ENCODE measurements around the gene FBXO31.
"Not testable (repeated sequence)": the region's sequence is repeated elsewhere in the genome, so short reads cannot be mapped to it uniquely, and the experiment has no call there.

The FBXO31 gene

DNA sequence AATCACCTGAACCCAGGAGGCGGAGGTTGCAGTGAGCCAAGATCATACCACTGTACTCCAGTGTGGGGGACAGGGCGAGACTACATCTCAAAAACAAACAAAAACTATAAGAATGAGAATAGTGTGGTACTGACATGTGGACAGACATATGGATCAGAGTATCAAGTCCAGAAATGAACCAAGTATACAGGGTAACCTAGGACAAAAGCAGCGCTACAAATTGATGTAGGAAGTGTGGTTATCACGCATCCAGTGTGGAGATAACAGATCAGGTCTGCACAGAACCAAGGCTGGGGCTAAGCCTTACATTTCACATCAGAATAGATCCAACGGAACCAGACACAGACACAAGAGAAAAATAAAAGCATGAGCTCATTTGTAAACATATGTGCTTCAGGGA is 43.4 kb downstream of the FBXO31 start:
- TF ChIP-seq GABPA (IDR thresholded peaks at IDR 0.05; ENCODE audit: low read depth), result no peak
- TF ChIP-seq, protein P1, sequence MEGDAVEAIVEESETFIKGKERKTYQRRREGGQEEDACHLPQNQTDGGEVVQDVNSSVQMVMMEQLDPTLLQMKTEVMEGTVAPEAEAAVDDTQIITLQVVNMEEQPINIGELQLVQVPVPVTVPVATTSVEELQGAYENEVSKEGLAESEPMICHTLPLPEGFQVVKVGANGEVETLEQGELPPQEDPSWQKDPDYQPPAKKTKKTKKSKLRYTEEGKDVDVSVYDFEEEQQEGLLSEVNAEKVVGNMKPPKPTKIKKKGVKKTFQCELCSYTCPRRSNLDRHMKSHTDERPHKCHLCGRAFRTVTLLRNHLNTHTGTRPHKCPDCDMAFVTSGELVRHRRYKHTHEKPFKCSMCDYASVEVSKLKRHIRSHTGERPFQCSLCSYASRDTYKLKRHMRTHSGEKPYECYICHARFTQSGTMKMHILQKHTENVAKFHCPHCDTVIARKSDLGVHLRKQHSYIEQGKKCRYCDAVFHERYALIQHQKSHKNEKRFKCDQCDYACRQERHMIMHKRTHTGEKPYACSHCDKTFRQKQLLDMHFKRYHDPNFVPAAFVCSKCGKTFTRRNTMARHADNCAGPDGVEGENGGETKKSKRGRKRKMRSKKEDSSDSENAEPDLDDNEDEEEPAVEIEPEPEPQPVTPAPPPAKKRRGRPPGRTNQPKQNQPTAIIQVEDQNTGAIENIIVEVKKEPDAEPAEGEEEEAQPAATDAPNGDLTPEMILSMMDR (IDR thresholded peaks at IDR 0.05; ENCODE audit: insufficient read depth, low read length), result no peak
- no peak for TF ChIP-seq SPI1 (IDR thresholded peaks at IDR 0.05; ENCODE audit: borderline replicate concordance, low read depth)
- TF ChIP-seq, protein P2, sequence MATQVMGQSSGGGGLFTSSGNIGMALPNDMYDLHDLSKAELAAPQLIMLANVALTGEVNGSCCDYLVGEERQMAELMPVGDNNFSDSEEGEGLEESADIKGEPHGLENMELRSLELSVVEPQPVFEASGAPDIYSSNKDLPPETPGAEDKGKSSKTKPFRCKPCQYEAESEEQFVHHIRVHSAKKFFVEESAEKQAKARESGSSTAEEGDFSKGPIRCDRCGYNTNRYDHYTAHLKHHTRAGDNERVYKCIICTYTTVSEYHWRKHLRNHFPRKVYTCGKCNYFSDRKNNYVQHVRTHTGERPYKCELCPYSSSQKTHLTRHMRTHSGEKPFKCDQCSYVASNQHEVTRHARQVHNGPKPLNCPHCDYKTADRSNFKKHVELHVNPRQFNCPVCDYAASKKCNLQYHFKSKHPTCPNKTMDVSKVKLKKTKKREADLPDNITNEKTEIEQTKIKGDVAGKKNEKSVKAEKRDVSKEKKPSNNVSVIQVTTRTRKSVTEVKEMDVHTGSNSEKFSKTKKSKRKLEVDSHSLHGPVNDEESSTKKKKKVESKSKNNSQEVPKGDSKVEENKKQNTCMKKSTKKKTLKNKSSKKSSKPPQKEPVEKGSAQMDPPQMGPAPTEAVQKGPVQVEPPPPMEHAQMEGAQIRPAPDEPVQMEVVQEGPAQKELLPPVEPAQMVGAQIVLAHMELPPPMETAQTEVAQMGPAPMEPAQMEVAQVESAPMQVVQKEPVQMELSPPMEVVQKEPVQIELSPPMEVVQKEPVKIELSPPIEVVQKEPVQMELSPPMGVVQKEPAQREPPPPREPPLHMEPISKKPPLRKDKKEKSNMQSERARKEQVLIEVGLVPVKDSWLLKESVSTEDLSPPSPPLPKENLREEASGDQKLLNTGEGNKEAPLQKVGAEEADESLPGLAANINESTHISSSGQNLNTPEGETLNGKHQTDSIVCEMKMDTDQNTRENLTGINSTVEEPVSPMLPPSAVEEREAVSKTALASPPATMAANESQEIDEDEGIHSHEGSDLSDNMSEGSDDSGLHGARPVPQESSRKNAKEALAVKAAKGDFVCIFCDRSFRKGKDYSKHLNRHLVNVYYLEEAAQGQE (IDR thresholded peaks at IDR 0.05; ENCODE audit: insufficient replicate concordance, low read depth), result no peak
- TF ChIP-seq POLR2AphosphoS5 (IDR thresholded peaks at IDR 0.05; ENCODE audit: low read depth), result no peak

DNA sequence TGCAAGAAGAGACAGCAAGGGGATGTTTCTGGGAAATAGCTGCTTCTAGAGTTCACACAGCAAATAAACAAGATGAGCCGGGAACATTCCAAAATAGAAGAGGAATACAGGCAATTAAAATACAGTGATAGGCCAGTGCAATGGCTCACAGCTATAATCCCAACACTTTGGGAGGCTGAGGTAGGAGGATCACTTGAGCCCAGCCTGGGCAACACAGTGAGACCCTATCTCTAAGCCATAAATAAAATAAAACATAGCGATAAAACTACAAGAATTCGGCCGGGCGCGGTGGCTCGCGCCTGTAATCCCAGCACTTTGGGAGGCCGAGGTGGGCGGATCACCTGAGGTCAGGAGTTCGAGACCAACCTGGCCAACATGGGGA is 43.9 kb downstream of the FBXO31 start:
- H3K27ac ChIP-seq (replicated peaks); DNase-seq (ENCODE audit: low read depth in 1 of 2, low spot score in 1 of 2); H3K27me3 ChIP-seq (ENCODE audit: insufficient read depth, poor library complexity, severe bottlenecking); H3K4me3 ChIP-seq (replicated peaks; ENCODE audit: insufficient read depth, low read length): not testable (repeated sequence)

More for the DNA sequence above, 43.4 kb downstream of the FBXO31 start:
- no peak for DNase-seq (ENCODE audit: low read depth in 1 of 2, low spot score in 1 of 2)
- H3K27ac ChIP-seq (replicated peaks), result no peak overlapping the region
- no peaks in the 10 kb centered on the region for H3K27me3 ChIP-seq (ENCODE audit: insufficient read depth, poor library complexity, severe bottlenecking)
- no peak overlapping the region for H3K4me3 ChIP-seq (replicated peaks; ENCODE audit: insufficient read depth, low read length)

DNA sequence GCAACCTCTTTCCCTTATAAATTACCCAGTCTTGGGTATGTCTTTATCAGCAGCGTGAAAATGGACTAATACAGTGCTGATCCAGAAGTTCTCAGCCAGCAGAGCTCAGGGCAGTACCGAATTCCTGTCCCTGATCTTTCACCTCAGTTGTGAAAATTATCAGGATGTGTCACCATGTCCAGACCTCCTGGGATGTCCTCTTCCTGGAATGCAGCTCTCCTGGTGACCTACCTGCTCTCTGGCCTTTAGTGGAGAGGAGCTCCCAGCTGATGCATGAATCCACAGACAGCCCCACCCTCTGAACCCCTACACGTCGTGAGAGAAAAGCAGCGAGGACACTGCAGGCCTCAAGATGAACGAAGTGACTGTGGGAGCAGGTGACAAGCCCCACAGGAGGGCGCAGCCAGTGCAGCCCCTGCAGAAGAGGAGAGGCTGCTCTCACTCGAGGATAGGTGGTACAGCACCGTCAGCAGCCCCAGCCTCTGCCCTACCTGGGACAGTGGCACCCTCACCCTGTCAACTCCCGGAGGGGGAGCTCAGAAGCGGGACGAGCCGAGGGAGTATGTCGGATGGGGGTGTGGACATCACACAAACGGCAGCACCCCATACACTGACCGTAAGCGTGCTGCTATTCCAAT is 44.4 kb downstream of the FBXO31 start:
- Histone ChIP-seq H3K4me3 (replicated peaks; ENCODE audit: insufficient read depth, low read length) (no peak overlapping the region), H3K27ac (replicated peaks) (no peak overlapping the region), H3K27me3 (ENCODE audit: insufficient read depth, poor library complexity, severe bottlenecking) (no peaks in the 10 kb centered on the region)
- TF ChIP-seq POLR2AphosphoS5 (IDR thresholded peaks at IDR 0.05; ENCODE audit: low read depth) (no peak), GABPA (IDR thresholded peaks at IDR 0.05; ENCODE audit: low read depth) (no peak), SPI1 (IDR thresholded peaks at IDR 0.05; ENCODE audit: borderline replicate concordance, low read depth) (no peak)
- TF ChIP-seq, protein P1 (IDR thresholded peaks at IDR 0.05; ENCODE audit: insufficient read depth, low read length), result no peak
- TF ChIP-seq, protein P2 (IDR thresholded peaks at IDR 0.05; ENCODE audit: insufficient replicate concordance, low read depth), result no peak
- no peak for DNase-seq (ENCODE audit: low read depth in 1 of 2, low spot score in 1 of 2)

DNA sequence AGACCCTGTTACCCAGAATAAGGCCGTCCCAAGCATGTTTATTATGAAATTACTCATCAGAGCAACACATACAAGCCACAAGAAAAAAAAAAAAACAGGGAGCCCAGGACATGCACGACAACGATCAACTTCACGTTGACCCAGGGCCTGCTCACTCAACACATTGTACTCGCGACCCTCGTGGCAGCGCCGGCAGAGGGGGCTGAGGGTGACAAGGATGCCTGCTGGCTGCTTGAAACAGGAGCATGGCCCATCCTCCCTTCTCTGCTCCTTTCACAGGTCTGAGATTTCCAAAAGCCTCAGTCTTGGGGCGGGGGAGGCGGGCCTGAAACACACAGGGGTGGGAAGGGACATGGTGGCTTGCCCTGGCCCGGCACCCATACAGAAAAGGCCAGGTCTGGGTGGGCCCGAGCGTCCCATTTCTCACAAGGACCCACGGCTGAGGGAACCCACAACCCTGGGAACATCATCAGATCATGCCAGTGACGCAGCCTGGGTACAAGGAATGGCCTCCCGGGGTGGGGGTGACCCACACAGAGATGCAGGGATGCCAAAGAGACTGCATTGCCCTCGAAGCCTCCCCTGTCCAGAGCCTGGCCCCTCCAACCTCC is 45.3 kb downstream of the FBXO31 start:
- no peak for DNase-seq (ENCODE audit: low read depth in 1 of 2, low spot score in 1 of 2)
- Histone ChIP-seq H3K27me3 (ENCODE audit: insufficient read depth, poor library complexity, severe bottlenecking) (no peaks in the 10 kb centered on the region), H3K27ac (replicated peaks) (no peak overlapping the region), H3K4me3 (replicated peaks; ENCODE audit: insufficient read depth, low read length) (no peak overlapping the region)
- TF ChIP-seq GABPA (IDR thresholded peaks at IDR 0.05; ENCODE audit: low read depth), result no peak
- TF ChIP-seq, protein P2 (IDR thresholded peaks at IDR 0.05; ENCODE audit: insufficient replicate concordance, low read depth), result no peak
- TF ChIP-seq, protein P1 (IDR thresholded peaks at IDR 0.05; ENCODE audit: insufficient read depth, low read length), result no peak
